Prostate gland (tissue), 2 donors: ENCODE measurements around the gene SNX1.
"Not testable (repeated sequence)": the region's sequence is repeated elsewhere in the genome, so short reads cannot be mapped to it uniquely, and the experiment has no call there.

Source experiments
- CTCF ChIP-seq, 4 experiments: fragments of 200-600 bp in 2 of 4; fragments of 450-650 bp in 2 of 4; sonication (generic) in 2 of 4; IDR thresholded peaks; 1 replicate in 3 of 4; 2 replicates in 1 of 4; pipeline ENCODE4 v1.5.1; 2016 to 2019; ENCODE audit warnings: antibody characterized with exemption in 4 of 4, mild to moderate bottlenecking in 2 of 4, moderate library complexity in 2 of 4
- POLR2A ChIP-seq: fragments of 450-650 bp; IDR thresholded peaks from one replicate; pipeline ENCODE4 v1.6.1; 2016; ENCODE audit warnings: antibody characterized with exemption, mild to moderate bottlenecking

- not testable (repeated sequence) for TF ChIP-seq POLR2A; CTCF (IDR thresholded peaks at IDR 0.05)
These were observed 22.3 kb upstream of the SNX1 start for GRCh38 chr15:64073496-64073895.
